ENCODE data around the gene TBXAS1. TPM values are rescaled to one million over a fixed set of nuclear protein-coding genes. Genes with fewer than 3 reads are reported as not detected.

The TBXAS1 gene
- total RNA-seq, 5 donors from 2014 or later (not counting 1 experiment from before 2014, with no cell fraction given): 5.2 to 14.2 (median 7.3) TPM

- H3K4me3 ChIP-seq (ENCODE audit: control insufficient read depth in 1 of 2, extremely low read depth in 1 of 2, low read length in 1 of 2): no peak overlapping the region
- peaks cover 0 to 7% (median 0%) of the 10 kb centered on the region in 3 donors for H3K4me1 Mint-ChIP-seq
- ATAC-seq (replicated peaks in 1 of 4) (no peak), DNase-seq (no peak)
- ChIA-PET POLR2A (no interaction called here), CTCF (no interaction called here)
- no peaks in the 10 kb centered on the region for H3K4me1 ChIP-seq (ENCODE audit: control insufficient read depth in 1 of 2, extremely low read depth in 1 of 2, insufficient read depth in 2 of 2, low read length in 2 of 2)
- H3K9me3 Mint-ChIP-seq: peaks cover 3 to 10% (median 8%) of the 10 kb centered on the region in 3 donors
- WGBS (ENCODE audit: insufficient coverage): 83% methylated on average over 1 of the region's 7 CpGs
- no peak overlapping the region for H3K27ac Mint-ChIP-seq
- peaks cover 4% of the 10 kb centered on the region for H3K36me3 Mint-ChIP-seq
- H3K9me3 ChIP-seq: peaks cover 7% of the 10 kb centered on the region
- H3K27me3 ChIP-seq (replicated peaks in 1 of 2; ENCODE audit: control insufficient read depth in 2 of 2, extremely low read depth in 1 of 2, insufficient read depth in 2 of 2, low read length in 1 of 2): no peaks in the 10 kb centered on the region
- H3K36me3 ChIP-seq (ENCODE audit: control insufficient read depth in 2 of 2, extremely low read depth in 1 of 2, insufficient read depth in 1 of 2, low read length in 1 of 2): no peaks in the 10 kb centered on the region
- no peak overlapping the region for H3K4me3 Mint-ChIP-seq
- H3K27ac ChIP-seq (ENCODE audit: low read length): no peak overlapping the region
- H3K27me3 Mint-ChIP-seq: peaks cover 4 to 7% of the 10 kb centered on the region in 2 donors
Measured at GRCh38 chr7:139866047-139866837, 37.2 kb downstream of the TBXAS1 start.

- peaks cover 3 to 10% (median 8%) of the 10 kb centered on the region in 3 donors for H3K9me3 Mint-ChIP-seq
- CTCF ChIA-PET: no interaction called here
- H3K4me1 Mint-ChIP-seq: peaks cover 0 to 1% (median 0%) of the 10 kb centered on the region in 3 donors
- H3K27ac Mint-ChIP-seq: no peak overlapping the region
- Histone ChIP-seq H3K9me3 (peaks cover 7% of the 10 kb centered on the region), H3K27me3 (replicated peaks in 1 of 2; ENCODE audit: control insufficient read depth in 2 of 2, extremely low read depth in 1 of 2, insufficient read depth in 2 of 2, low read length in 1 of 2) (no peaks in the 10 kb centered on the region), H3K36me3 (ENCODE audit: control insufficient read depth in 2 of 2, extremely low read depth in 1 of 2, insufficient read depth in 1 of 2, low read length in 1 of 2) (no peaks in the 10 kb centered on the region), H3K27ac (ENCODE audit: low read length) (no peak overlapping the region), H3K4me1 (ENCODE audit: control insufficient read depth in 1 of 2, extremely low read depth in 1 of 2, insufficient read depth in 2 of 2, low read length in 2 of 2) (no peaks in the 10 kb centered on the region), H3K4me3 (ENCODE audit: control insufficient read depth in 1 of 2, extremely low read depth in 1 of 2, low read length in 1 of 2) (no peak overlapping the region)
- POLR2A ChIA-PET: no interaction called here
- peaks cover 4% of the 10 kb centered on the region for H3K36me3 Mint-ChIP-seq
- 89% methylated on average over 2 of the region's 8 CpGs for WGBS (ENCODE audit: insufficient coverage)
- ATAC-seq (replicated peaks in 1 of 4) (no peak), DNase-seq (no peak)
- H3K4me3 Mint-ChIP-seq: no peak overlapping the region
- H3K27me3 Mint-ChIP-seq: peaks cover 4 to 7% of the 10 kb centered on the region in 2 donors
Measured at GRCh38 chr7:139867847-139868246, 38.8 kb downstream of the TBXAS1 start.

GRCh38 chr7:139869886-139870285, 40.8 kb downstream of the TBXAS1 start:
- H3K4me3 Mint-ChIP-seq: no peak overlapping the region
- H3K9me3 Mint-ChIP-seq: no peaks in the 10 kb centered on the region
- no peak for ATAC-seq (replicated peaks in 1 of 4)

GRCh38 chr7:139870380-139870779, 41.3 kb downstream of the TBXAS1 start:
- H3K36me3 ChIP-seq (ENCODE audit: control insufficient read depth in 2 of 2, extremely low read depth in 1 of 2, insufficient read depth in 1 of 2, low read length in 1 of 2): no peaks in the 10 kb centered on the region
- no peak overlapping the region for H3K4me3 ChIP-seq (ENCODE audit: control insufficient read depth in 1 of 2, extremely low read depth in 1 of 2, low read length in 1 of 2)
- Mint-ChIP-seq H3K36me3 (no peaks in the 10 kb centered on the region), H3K27me3 (peaks cover under 1 to 2% of the 10 kb centered on the region in 2 donors), H3K4me1 (peaks cover 0 to 1% (median 0%) of the 10 kb centered on the region in 3 donors), H3K27ac (no peak overlapping the region), H3K4me3 (no peak overlapping the region), H3K9me3 (no peaks in the 10 kb centered on the region)
- CTCF ChIA-PET: no interaction called here
- H3K27me3 ChIP-seq (replicated peaks in 1 of 2; ENCODE audit: control insufficient read depth in 2 of 2, extremely low read depth in 1 of 2, insufficient read depth in 2 of 2, low read length in 1 of 2): no peaks in the 10 kb centered on the region
- DNase-seq: no peak
- 100% methylated on average over 1 of the region's 7 CpGs for WGBS (ENCODE audit: insufficient coverage)
- H3K9me3 ChIP-seq: peaks cover 3% of the 10 kb centered on the region
- POLR2A ChIA-PET: no interaction called here
- ATAC-seq (replicated peaks in 1 of 4): no peak
- no peak overlapping the region for H3K27ac ChIP-seq (ENCODE audit: low read length)
- H3K4me1 ChIP-seq (ENCODE audit: control insufficient read depth in 1 of 2, extremely low read depth in 1 of 2, insufficient read depth in 2 of 2, low read length in 2 of 2): no peaks in the 10 kb centered on the region

More at GRCh38 chr7:139869886-139870285, 40.8 kb downstream of the TBXAS1 start:
- ChIA-PET CTCF (no interaction called here), POLR2A (no interaction called here)
- no peak overlapping the region for H3K27ac ChIP-seq (ENCODE audit: low read length)
- H3K27me3 Mint-ChIP-seq: peaks cover 2 to 6% of the 10 kb centered on the region in 2 donors
- DNase-seq: no peak
- no peaks in the 10 kb centered on the region for H3K4me1 ChIP-seq (ENCODE audit: control insufficient read depth in 1 of 2, extremely low read depth in 1 of 2, insufficient read depth in 2 of 2, low read length in 2 of 2)
- H3K4me3 ChIP-seq (ENCODE audit: control insufficient read depth in 1 of 2, extremely low read depth in 1 of 2, low read length in 1 of 2): no peak overlapping the region
- 22% methylated on average over 2 of the region's 2 CpGs for WGBS (ENCODE audit: insufficient coverage)
- no peak overlapping the region for H3K27ac Mint-ChIP-seq
- H3K36me3 Mint-ChIP-seq: no peaks in the 10 kb centered on the region
- H3K36me3 ChIP-seq (ENCODE audit: control insufficient read depth in 2 of 2, extremely low read depth in 1 of 2, insufficient read depth in 1 of 2, low read length in 1 of 2): no peaks in the 10 kb centered on the region
- no peaks in the 10 kb centered on the region for H3K27me3 ChIP-seq (replicated peaks in 1 of 2; ENCODE audit: control insufficient read depth in 2 of 2, extremely low read depth in 1 of 2, insufficient read depth in 2 of 2, low read length in 1 of 2)
- H3K4me1 Mint-ChIP-seq: peaks cover 0 to 1% (median 0%) of the 10 kb centered on the region in 3 donors
- H3K9me3 ChIP-seq: peaks cover 3% of the 10 kb centered on the region

GRCh38 chr7:139871331-139871730, 42.3 kb downstream of the TBXAS1 start:
- H3K9me3 ChIP-seq: no peaks in the 10 kb centered on the region
- no peaks in the 10 kb centered on the region for H3K4me1 ChIP-seq (ENCODE audit: control insufficient read depth in 1 of 2, extremely low read depth in 1 of 2, insufficient read depth in 2 of 2, low read length in 2 of 2)
- no peaks in the 10 kb centered on the region for H3K36me3 ChIP-seq (ENCODE audit: control insufficient read depth in 2 of 2, extremely low read depth in 1 of 2, insufficient read depth in 1 of 2, low read length in 1 of 2)
- peaks cover 0 to 3% (median 0%) of the 10 kb centered on the region in 3 donors for H3K4me1 Mint-ChIP-seq
- H3K27me3 Mint-ChIP-seq: peaks cover 0 to 2% of the 10 kb centered on the region in 2 donors
- no peaks in the 10 kb centered on the region for H3K27me3 ChIP-seq (replicated peaks in 1 of 2; ENCODE audit: control insufficient read depth in 2 of 2, extremely low read depth in 1 of 2, insufficient read depth in 2 of 2, low read length in 1 of 2)
- H3K4me3 ChIP-seq (ENCODE audit: control insufficient read depth in 1 of 2, extremely low read depth in 1 of 2, low read length in 1 of 2): no peak overlapping the region
- no peak overlapping the region for H3K4me3 Mint-ChIP-seq
- no peaks in the 10 kb centered on the region for H3K36me3 Mint-ChIP-seq
- no peak overlapping the region for H3K27ac Mint-ChIP-seq
- no peak overlapping the region for H3K27ac ChIP-seq (ENCODE audit: low read length)
- DNase-seq (no peak), ATAC-seq (replicated peaks in 1 of 4) (no peak)
- ChIA-PET POLR2A (interaction anchor here in 1 of 2 donors (0.6 kb wide), 1 partner anchor 630 kb away, joined by 10 read pairs; no protein-coding TSS in a partner anchor), CTCF (interaction anchor here in 1 of 2 donors (0.6 kb wide), 1 partner anchor 357 kb away, joined by 3 read pairs; no protein-coding TSS in a partner anchor)
- WGBS (ENCODE audit: insufficient coverage): 96% methylated on average over 2 of the region's 8 CpGs
- no peaks in the 10 kb centered on the region for H3K9me3 Mint-ChIP-seq

- H3K27ac ChIP-seq (ENCODE audit: low read length): no peak overlapping the region
- Mint-ChIP-seq H3K36me3 (no peaks in the 10 kb centered on the region), H3K27me3 (no peaks in the 10 kb centered on the region), H3K4me3 (no peak overlapping the region), H3K4me1 (peaks cover 0 to 3% (median 0%) of the 10 kb centered on the region in 3 donors), H3K27ac (no peak overlapping the region), H3K9me3 (no peaks in the 10 kb centered on the region)
- H3K4me1 ChIP-seq (ENCODE audit: control insufficient read depth in 1 of 2, extremely low read depth in 1 of 2, insufficient read depth in 2 of 2, low read length in 2 of 2): no peaks in the 10 kb centered on the region
- no CpG with 5 or more reads among the region's 2 CpGs for WGBS (ENCODE audit: insufficient coverage)
- no peaks in the 10 kb centered on the region for H3K27me3 ChIP-seq (replicated peaks in 1 of 2; ENCODE audit: control insufficient read depth in 2 of 2, extremely low read depth in 1 of 2, insufficient read depth in 2 of 2, low read length in 1 of 2)
- no peaks in the 10 kb centered on the region for H3K9me3 ChIP-seq
- no peak overlapping the region for H3K4me3 ChIP-seq (ENCODE audit: control insufficient read depth in 1 of 2, extremely low read depth in 1 of 2, low read length in 1 of 2)
- ATAC-seq (replicated peaks in 1 of 4): no peak
- CTCF ChIA-PET: interaction anchor here in 1 of 2 donors (0.6 kb wide), 1 partner anchor 358 kb away, joined by 3 read pairs; no protein-coding TSS in a partner anchor
- no peak for DNase-seq
- H3K36me3 ChIP-seq (ENCODE audit: control insufficient read depth in 2 of 2, extremely low read depth in 1 of 2, insufficient read depth in 1 of 2, low read length in 1 of 2): no peaks in the 10 kb centered on the region
- POLR2A ChIA-PET: interaction anchor here in 1 of 2 donors (0.6 kb wide), 2 partner anchors 22 to 629 kb away, joined by 3 to 10 read pairs; no protein-coding TSS in a partner anchor
Measured at GRCh38 chr7:139871820-139872219, 42.8 kb downstream of the TBXAS1 start.

Measured in T-cell (primary cell).